Measurements from ENCODE around the gene DCAF8L2. TPM values are rescaled to one million over a fixed set of nuclear protein-coding genes. Genes with fewer than 3 reads are reported as not detected.

DCAF8L2 gene
- total and polyA plus RNA-seq, 2 of the 13 experiments (the other 11 are each of a cell fraction or from before 2014, with no cell fraction given): not detected

DNA sequence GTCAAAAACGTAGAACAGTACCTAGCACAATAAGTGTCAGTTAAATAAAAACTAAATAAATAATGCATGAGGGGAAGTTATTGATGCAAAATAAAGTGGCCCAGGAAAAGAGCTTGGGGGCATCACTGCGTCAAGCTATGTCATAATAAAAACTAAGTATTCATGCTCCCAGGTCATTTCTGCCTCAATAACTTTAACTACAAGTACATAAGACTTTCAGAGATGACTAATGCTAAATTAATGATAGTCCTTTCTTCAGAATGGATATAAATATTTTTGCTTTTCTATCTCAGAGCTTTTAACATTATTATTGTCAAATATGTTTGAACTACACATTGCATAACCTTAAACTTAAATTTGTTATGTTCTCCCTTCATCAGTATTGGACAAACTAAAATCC is 125.5 kb downstream of the DCAF8L2 start (continued):
- TF ChIP-seq, protein P1, sequence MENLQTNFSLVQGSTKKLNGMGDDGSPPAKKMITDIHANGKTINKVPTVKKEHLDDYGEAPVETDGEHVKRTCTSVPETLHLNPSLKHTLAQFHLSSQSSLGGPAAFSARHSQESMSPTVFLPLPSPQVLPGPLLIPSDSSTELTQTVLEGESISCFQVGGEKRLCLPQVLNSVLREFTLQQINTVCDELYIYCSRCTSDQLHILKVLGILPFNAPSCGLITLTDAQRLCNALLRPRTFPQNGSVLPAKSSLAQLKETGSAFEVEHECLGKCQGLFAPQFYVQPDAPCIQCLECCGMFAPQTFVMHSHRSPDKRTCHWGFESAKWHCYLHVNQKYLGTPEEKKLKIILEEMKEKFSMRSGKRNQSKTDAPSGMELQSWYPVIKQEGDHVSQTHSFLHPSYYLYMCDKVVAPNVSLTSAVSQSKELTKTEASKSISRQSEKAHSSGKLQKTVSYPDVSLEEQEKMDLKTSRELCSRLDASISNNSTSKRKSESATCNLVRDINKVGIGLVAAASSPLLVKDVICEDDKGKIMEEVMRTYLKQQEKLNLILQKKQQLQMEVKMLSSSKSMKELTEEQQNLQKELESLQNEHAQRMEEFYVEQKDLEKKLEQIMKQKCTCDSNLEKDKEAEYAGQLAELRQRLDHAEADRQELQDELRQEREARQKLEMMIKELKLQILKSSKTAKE (CRISPR knock-in tag; IDR thresholded peaks at IDR 0.05; ENCODE audit: borderline replicate concordance): no peak
- TF ChIP-seq, protein P2, sequence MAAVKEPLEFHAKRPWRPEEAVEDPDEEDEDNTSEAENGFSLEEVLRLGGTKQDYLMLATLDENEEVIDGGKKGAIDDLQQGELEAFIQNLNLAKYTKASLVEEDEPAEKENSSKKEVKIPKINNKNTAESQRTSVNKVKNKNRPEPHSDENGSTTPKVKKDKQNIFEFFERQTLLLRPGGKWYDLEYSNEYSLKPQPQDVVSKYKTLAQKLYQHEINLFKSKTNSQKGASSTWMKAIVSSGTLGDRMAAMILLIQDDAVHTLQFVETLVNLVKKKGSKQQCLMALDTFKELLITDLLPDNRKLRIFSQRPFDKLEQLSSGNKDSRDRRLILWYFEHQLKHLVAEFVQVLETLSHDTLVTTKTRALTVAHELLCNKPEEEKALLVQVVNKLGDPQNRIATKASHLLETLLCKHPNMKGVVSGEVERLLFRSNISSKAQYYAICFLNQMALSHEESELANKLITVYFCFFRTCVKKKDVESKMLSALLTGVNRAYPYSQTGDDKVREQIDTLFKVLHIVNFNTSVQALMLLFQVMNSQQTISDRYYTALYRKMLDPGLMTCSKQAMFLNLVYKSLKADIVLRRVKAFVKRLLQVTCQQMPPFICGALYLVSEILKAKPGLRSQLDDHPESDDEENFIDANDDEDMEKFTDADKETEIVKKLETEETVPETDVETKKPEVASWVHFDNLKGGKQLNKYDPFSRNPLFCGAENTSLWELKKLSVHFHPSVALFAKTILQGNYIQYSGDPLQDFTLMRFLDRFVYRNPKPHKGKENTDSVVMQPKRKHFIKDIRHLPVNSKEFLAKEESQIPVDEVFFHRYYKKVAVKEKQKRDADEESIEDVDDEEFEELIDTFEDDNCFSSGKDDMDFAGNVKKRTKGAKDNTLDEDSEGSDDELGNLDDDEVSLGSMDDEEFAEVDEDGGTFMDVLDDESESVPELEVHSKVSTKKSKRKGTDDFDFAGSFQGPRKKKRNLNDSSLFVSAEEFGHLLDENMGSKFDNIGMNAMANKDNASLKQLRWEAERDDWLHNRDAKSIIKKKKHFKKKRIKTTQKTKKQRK (IDR thresholded peaks at IDR 0.05; ENCODE audit: low read length): no peak
- TF ChIP-seq PHF5A (CRISPR knock-in tag; IDR thresholded peaks at IDR 0.05; ENCODE audit: low read depth, unreplicated experiment): no peak
- TF ChIP-seq FOXM1 (CRISPR knock-in tag; IDR thresholded peaks at IDR 0.05): no peak
- TF ChIP-seq NONO (IDR thresholded peaks at IDR 0.05): no peak
- TF ChIP-seq NONO (CRISPR knock-in tag; conservative IDR thresholded peaks at IDR 0.05): no peak
- TF ChIP-seq KDM6A (CRISPR knock-in tag; IDR thresholded peaks at IDR 0.05; ENCODE audit: low read depth): no peak
- TF ChIP-seq, protein P3, sequence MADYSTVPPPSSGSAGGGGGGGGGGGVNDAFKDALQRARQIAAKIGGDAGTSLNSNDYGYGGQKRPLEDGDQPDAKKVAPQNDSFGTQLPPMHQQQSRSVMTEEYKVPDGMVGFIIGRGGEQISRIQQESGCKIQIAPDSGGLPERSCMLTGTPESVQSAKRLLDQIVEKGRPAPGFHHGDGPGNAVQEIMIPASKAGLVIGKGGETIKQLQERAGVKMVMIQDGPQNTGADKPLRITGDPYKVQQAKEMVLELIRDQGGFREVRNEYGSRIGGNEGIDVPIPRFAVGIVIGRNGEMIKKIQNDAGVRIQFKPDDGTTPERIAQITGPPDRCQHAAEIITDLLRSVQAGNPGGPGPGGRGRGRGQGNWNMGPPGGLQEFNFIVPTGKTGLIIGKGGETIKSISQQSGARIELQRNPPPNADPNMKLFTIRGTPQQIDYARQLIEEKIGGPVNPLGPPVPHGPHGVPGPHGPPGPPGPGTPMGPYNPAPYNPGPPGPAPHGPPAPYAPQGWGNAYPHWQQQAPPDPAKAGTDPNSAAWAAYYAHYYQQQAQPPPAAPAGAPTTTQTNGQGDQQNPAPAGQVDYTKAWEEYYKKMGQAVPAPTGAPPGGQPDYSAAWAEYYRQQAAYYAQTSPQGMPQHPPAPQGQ (CRISPR knock-in tag; IDR thresholded peaks at IDR 0.05; ENCODE audit: borderline replicate concordance): no peak
- no peak for TF ChIP-seq HMGA1 (CRISPR knock-in tag; conservative IDR thresholded peaks at IDR 0.05)
- no peak for TF ChIP-seq PHF20 (CRISPR knock-in tag; IDR thresholded peaks at IDR 0.05)

Data from HepG2 (cell line).